Activated naive CD8-positive, alpha-beta T cell treated with anti-CD3 and anti-CD28 coated beads for 36 hours (primary cell): ENCODE data around the gene HIGD1B. TPM values are rescaled to one million over a fixed set of nuclear protein-coding genes. Genes with fewer than 3 reads are reported as not detected.

Experiments used
- DNase-seq: peaks from one replicate; pipeline ENCODE4 v3.0.0; 2021
- H3K27ac Mint-ChIP-seq: one replicate; pipeline ENCODE4 v1.8.0; 2022; ENCODE audit warnings: mild to moderate bottlenecking, moderate library complexity, mixed read lengths
- H3K27me3 Mint-ChIP-seq: one replicate; pipeline ENCODE4 v1.8.0; 2022; ENCODE audit warnings: mild to moderate bottlenecking, mixed read lengths
- H3K36me3 Mint-ChIP-seq: one replicate; pipeline ENCODE4 v1.8.0; 2021; ENCODE audit warnings: mild to moderate bottlenecking, mixed read lengths
- H3K4me1 Mint-ChIP-seq: one replicate; pipeline ENCODE4 v1.8.0; 2021; ENCODE audit warnings: mixed read lengths
- H3K4me3 Mint-ChIP-seq: one replicate; pipeline ENCODE4 v1.8.0; 2022; ENCODE audit warnings: mild to moderate bottlenecking, moderate library complexity, mixed read lengths
- H3K9me3 Mint-ChIP-seq: one replicate; pipeline ENCODE4 v1.8.0; 2022; ENCODE audit warnings: mixed read lengths
- total RNA-seq, 2 experiments: library from RNA; stranded (reverse); gene quantifications; one replicate each; pipeline ENCODE4 v1.2.3, GENCODE V29; 2021

HIGD1B gene
- total RNA-seq, 2 experiments from 2014 or later = not detected

- Mint-ChIP-seq H3K36me3 (peaks cover 30% of the 10 kb centered on the region), H3K4me3 (no peak overlapping the region), H3K27ac (no peak overlapping the region), H3K27me3 (no peaks in the 10 kb centered on the region), H3K9me3 (no peaks in the 10 kb centered on the region), H3K4me1 (peaks cover 2% of the 10 kb centered on the region)
- no peak for DNase-seq
Observed at GRCh38 chr17:44880062-44880461, 32.4 kb downstream of the HIGD1B start.

- Mint-ChIP-seq H3K9me3 (no peaks in the 10 kb centered on the region), H3K4me3 (no peak overlapping the region)
Observed at GRCh38 chr17:44881145-44881544, 33.5 kb downstream of the HIGD1B start.

GRCh38 chr17:44884941-44885340, 37.3 kb downstream of the HIGD1B start:
- Mint-ChIP-seq H3K4me3 (no peak overlapping the region), H3K27ac (no peak overlapping the region), H3K4me1 (peaks cover 6% of the 10 kb centered on the region), H3K9me3 (no peaks in the 10 kb centered on the region), H3K36me3 (peaks cover 15% of the 10 kb centered on the region), H3K27me3 (no peaks in the 10 kb centered on the region)
- no peak for DNase-seq

More at GRCh38 chr17:44881145-44881544, 33.5 kb downstream of the HIGD1B start:
- peaks cover 28% of the 10 kb centered on the region for H3K36me3 Mint-ChIP-seq
- H3K27me3 Mint-ChIP-seq = no peaks in the 10 kb centered on the region
- H3K4me1 Mint-ChIP-seq = peaks cover 2% of the 10 kb centered on the region
- H3K27ac Mint-ChIP-seq = no peak overlapping the region
- DNase-seq = no peak

GRCh38 chr17:44887016-44887415, 39.3 kb downstream of the HIGD1B start:
- no peak for DNase-seq
- H3K9me3 Mint-ChIP-seq = no peaks in the 10 kb centered on the region
- H3K4me3 Mint-ChIP-seq = no peak overlapping the region
- no peak overlapping the region for H3K27ac Mint-ChIP-seq
- peaks cover 14% of the 10 kb centered on the region for H3K4me1 Mint-ChIP-seq
- no peaks in the 10 kb centered on the region for H3K27me3 Mint-ChIP-seq
- peaks cover 16% of the 10 kb centered on the region for H3K36me3 Mint-ChIP-seq

- Mint-ChIP-seq H3K27me3 (no peaks in the 10 kb centered on the region), H3K4me1 (peaks cover 16% of the 10 kb centered on the region), H3K9me3 (no peaks in the 10 kb centered on the region), H3K4me3 (no peak overlapping the region), H3K36me3 (peaks cover 13% of the 10 kb centered on the region), H3K27ac (no peak overlapping the region)
- no peak for DNase-seq
Observed at GRCh38 chr17:44887971-44888954, 40.6 kb downstream of the HIGD1B start.

GRCh38 chr17:44889003-44889402, 41.3 kb downstream of the HIGD1B start:
- Mint-ChIP-seq H3K27me3 (no peaks in the 10 kb centered on the region), H3K4me3 (no peak overlapping the region), H3K9me3 (no peaks in the 10 kb centered on the region), H3K4me1 (peaks cover 19% of the 10 kb centered on the region), H3K27ac (no peak overlapping the region), H3K36me3 (peaks cover 11% of the 10 kb centered on the region)
- no peak for DNase-seq

GRCh38 chr17:44892250-44892649, 44.6 kb downstream of the HIGD1B start:
- DNase-seq = no peak
- H3K4me3 Mint-ChIP-seq = no peak overlapping the region
- peaks cover 15% of the 10 kb centered on the region for H3K36me3 Mint-ChIP-seq
- no peak overlapping the region for H3K27ac Mint-ChIP-seq
- H3K27me3 Mint-ChIP-seq = no peaks in the 10 kb centered on the region
- peaks cover 22% of the 10 kb centered on the region for H3K4me1 Mint-ChIP-seq
- no peaks in the 10 kb centered on the region for H3K9me3 Mint-ChIP-seq

- Mint-ChIP-seq H3K4me1 (peaks cover 26% of the 10 kb centered on the region), H3K9me3 (no peaks in the 10 kb centered on the region), H3K4me3 (no peak overlapping the region), H3K27ac (no peak overlapping the region), H3K36me3 (peaks cover 22% of the 10 kb centered on the region), H3K27me3 (no peaks in the 10 kb centered on the region)
- DNase-seq = no peak
Observed at GRCh38 chr17:44894642-44895041, 47.0 kb downstream of the HIGD1B start.

- DNase-seq = no peak
- Mint-ChIP-seq H3K4me3 (peak overlapping the region; percentile 97), H3K9me3 (no peaks in the 10 kb centered on the region), H3K4me1 (peaks cover 21% of the 10 kb centered on the region), H3K27ac (peak overlapping the region; percentile 99), H3K36me3 (peaks cover 16% of the 10 kb centered on the region), H3K27me3 (no peaks in the 10 kb centered on the region)
Observed at GRCh38 chr17:44898768-44899073, 51.0 kb downstream of the HIGD1B start.

GRCh38 chr17:44899074-44899782, 51.5 kb downstream of the HIGD1B start, which contains the start of gene EFTUD2:
Gene EFTUD2, minus strand, starts transcription at chr17:44899445. Its CDS starts 4,924 bp downstream, at chr17:44894521.
- Mint-ChIP-seq H3K27ac (peak within 1 kb of the TSS; percentile 99), H3K9me3 (no peaks in the 10 kb centered on the region), H3K4me3 (peak within 1 kb of the TSS; percentile 97), H3K27me3 (no peaks in the 10 kb centered on the region), H3K36me3 (peaks cover 16% of the 10 kb centered on the region), H3K4me1 (peaks cover 21% of the 10 kb centered on the region)
- DNase-seq = peak; percentile 92

Other genes starting within 250 kb of the HIGD1B start
- under 1 TPM; 0.19 to 0.30 TPM for gene MEIOC, start 191.4 kb upstream of the HIGD1B start, total RNA-seq
- 10 to 100 TPM; 34.4 to 36.7 TPM for gene CCDC43, start 158.1 kb upstream of the HIGD1B start, total RNA-seq
- gene DBF4B, start 139.2 kb upstream of the HIGD1B start, total RNA-seq = 10 to 100 TPM; 21.9 to 24.6 TPM
- gene ADAM11, start 88.9 kb upstream of the HIGD1B start, total RNA-seq = under 1 TPM; 0.10 TPM
- 1 to 10 TPM; 6.9 to 7.8 TPM for gene GJC1, start 17.6 kb upstream of the HIGD1B start, total RNA-seq
- 100 to 1,000 TPM; 258 TPM for gene EFTUD2, start 51.6 kb downstream of the HIGD1B start, total RNA-seq
- not detected for gene GFAP, start 67.6 kb downstream of the HIGD1B start, total RNA-seq
- gene KIF18B, start 99.9 kb downstream of the HIGD1B start, total RNA-seq = 10 to 100 TPM; 36.7 to 37.1 TPM
- not detected for gene C1QL1, start 120.4 kb downstream of the HIGD1B start, total RNA-seq
- gene DCAKD, start 203.7 kb downstream of the HIGD1B start, total RNA-seq = 10 to 100 TPM; 29.0 to 31.4 TPM
- gene NMT1, start 213.4 kb downstream of the HIGD1B start, total RNA-seq = 100 to 1,000 TPM; 168 to 170 TPM